Loucy (cell line): ENCODE data around the gene ATP2A2.

Source experiments
- H2AFZ ChIP-seq: fragments of 200-600 bp; sonication (generic); 2 replicates; pipeline ENCODE4 v1.6.0; 2016; ENCODE audit warnings: antibody characterized with exemption, mild to moderate bottlenecking, low read length, moderate library complexity
- H3F3A ChIP-seq: fragments of 200-600 bp; 2 replicates; pipeline ENCODE4 v1.6.0; 2016; ENCODE audit warnings: antibody characterized with exemption, low read depth, mild to moderate bottlenecking
- H3K27me3 ChIP-seq: fragments of 200-600 bp; sonication (generic); 2 replicates; pipeline ENCODE4 v1.6.1; 2014; ENCODE audit warnings: low read length, mild to moderate bottlenecking; ENCODE audit not compliant: insufficient read depth, poor library complexity, severe bottlenecking
- H3K36me3 ChIP-seq: fragments of 200-600 bp; sonication (generic); 2 replicates; pipeline ENCODE4 v1.6.1; 2016; ENCODE audit warnings: low read length; ENCODE audit not compliant: insufficient read depth
- H3K4me1 ChIP-seq: fragments of 200-600 bp; sonication (generic); 2 replicates; pipeline ENCODE4 v1.5.1; 2014; ENCODE audit warnings: low read length, mild to moderate bottlenecking; ENCODE audit not compliant: insufficient read depth, poor library complexity, severe bottlenecking
- H3K4me2 ChIP-seq: fragments of 200-600 bp; sonication (generic); 2 replicates; pipeline ENCODE4 v1.6.0; 2014; ENCODE audit warnings: antibody characterized with exemption, low read length, low read depth, mild to moderate bottlenecking; ENCODE audit not compliant: poor library complexity, severe bottlenecking
- H3K4me3 ChIP-seq: fragments of 200-600 bp; sonication (generic); 2 replicates; pipeline ENCODE4 v1.5.1; 2014; ENCODE audit warnings: low read length, mild to moderate bottlenecking, mixed read lengths; ENCODE audit not compliant: poor library complexity, severe bottlenecking
- H3K79me2 ChIP-seq: fragments of 200-600 bp; sonication (generic); 2 replicates; pipeline ENCODE4 v1.6.1; 2014; ENCODE audit warnings: low read length; ENCODE audit not compliant: insufficient read depth
- H3K9ac ChIP-seq: fragments of 200-600 bp; sonication (generic); 2 replicates; pipeline ENCODE4 v1.6.0; 2014; ENCODE audit warnings: mild to moderate bottlenecking, low read depth, low read length, moderate library complexity; ENCODE audit not compliant: poor library complexity, severe bottlenecking
- H3K9me2 ChIP-seq: fragments of 200-600 bp; sonication (generic); replicated peaks from 2 replicates; pipeline ENCODE4 v1.6.1; 2016; ENCODE audit warnings: low read depth, low read length, mixed read lengths
- H3K9me3 ChIP-seq: fragments of 200-600 bp; sonication (generic); 2 replicates; pipeline ENCODE4 v1.6.1; 2014; ENCODE audit warnings: mild to moderate bottlenecking, antibody characterized with exemption, low read length, low read depth; ENCODE audit not compliant: insufficient read depth
- H4K20me1 ChIP-seq: fragments of 200-600 bp; sonication (generic); 2 replicates; pipeline ENCODE4 v1.6.0; 2014; ENCODE audit warnings: antibody characterized with exemption, low read length, mild to moderate bottlenecking; ENCODE audit not compliant: insufficient read depth, poor library complexity, severe bottlenecking
- CTCF ChIP-seq: fragments of 200-600 bp; sonication (generic); conservative IDR thresholded peaks from 2 replicates; pipeline ENCODE4 v1.5.1; 2014; ENCODE audit warnings: mild to moderate bottlenecking, antibody characterized with exemption, low read length
- EZH2phosphoT487 ChIP-seq: fragments of 200-600 bp; IDR thresholded peaks from 2 replicates; pipeline ENCODE4 v1.6.1; 2018; ENCODE audit warnings: antibody characterized with exemption, mild to moderate bottlenecking, moderate library complexity, borderline replicate concordance

The ATP2A2 gene

DNA sequence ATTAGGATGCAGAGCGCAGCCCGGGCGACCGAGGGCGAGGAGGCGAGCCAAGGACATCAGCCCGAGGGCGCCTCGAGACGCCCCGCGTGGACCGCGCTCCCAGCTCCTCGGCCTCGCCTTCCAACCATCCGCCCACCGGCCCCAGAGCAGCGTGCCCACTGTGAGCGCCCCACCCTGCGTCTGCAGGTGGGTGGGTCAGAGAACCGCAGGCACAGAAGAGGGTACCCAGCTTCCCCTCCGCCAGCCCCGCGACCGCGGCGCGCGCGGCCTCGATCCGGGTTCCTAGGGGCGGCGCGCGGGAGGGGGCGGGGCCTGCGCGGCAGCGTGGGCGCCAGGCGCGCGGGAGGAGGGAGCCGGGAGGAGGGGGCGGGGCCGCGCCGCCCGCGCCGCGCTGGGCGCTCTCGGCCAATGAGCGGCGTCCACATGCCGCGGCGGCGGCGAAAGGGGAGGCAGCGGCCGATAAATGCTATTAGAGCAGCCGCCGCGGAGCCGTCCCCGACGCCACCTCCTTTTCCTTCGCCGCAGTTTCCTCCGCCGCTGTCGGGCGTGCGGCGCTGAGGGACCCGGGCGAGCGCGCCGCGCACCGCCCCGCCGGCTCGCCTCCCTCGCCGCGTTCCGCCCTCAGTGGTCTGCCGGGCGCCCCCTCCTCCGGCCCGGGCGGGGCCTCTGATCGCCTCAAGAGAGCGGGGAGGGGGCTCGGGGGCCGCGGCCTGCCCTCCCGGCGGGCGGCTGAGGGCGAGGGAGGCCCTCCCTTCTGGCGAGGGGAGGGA, at the start of gene ATP2A2:
Gene ATP2A2, plus strand, starts transcription at position 469 of the 770 bp plus-strand sequence. CDS start 543 bp downstream, outside the sequence.
- Histone ChIP-seq H2AFZ (peak within 1 kb of the TSS; percentile 95), H3F3A (0 out of 2 replicates have a peak, but pooled peaks cover 3% of the 10 kb centered on the region), H3K9me3 (no peaks in the 10 kb centered on the region), H3K9me2 (no peaks in the 10 kb centered on the region), H3K4me2 (peak within 1 kb of the TSS; percentile 95), H3K27me3 (no peaks in the 10 kb centered on the region), H4K20me1 (peaks cover 40% of the 10 kb centered on the region), H3K36me3 (0 out of 2 replicates have a peak, but pooled peaks cover 3% of the 10 kb centered on the region), H3K79me2 (peaks cover 44% of the 10 kb centered on the region), H3K4me1 (peaks cover 47% of the 10 kb centered on the region), H3K9ac (peak within 1 kb of the TSS; percentile 91), H3K4me3 (peak within 1 kb of the TSS; percentile 89)
- TF ChIP-seq EZH2phosphoT487 (no peak), CTCF (no peak)

- H3K36me3 ChIP-seq, result no peaks in the 10 kb centered on the region
- H3K9ac ChIP-seq, result no peak overlapping the region
- no peak for TF ChIP-seq CTCF
- no peak for TF ChIP-seq EZH2phosphoT487
- H3K79me2 ChIP-seq, result no peaks in the 10 kb centered on the region
- no peaks in the 10 kb centered on the region for H4K20me1 ChIP-seq
- H3K9me2 ChIP-seq, result no peaks in the 10 kb centered on the region
- no peaks in the 10 kb centered on the region for H3F3A ChIP-seq
- H3K4me3 ChIP-seq, result no peak overlapping the region
- no peak overlapping the region for H2AFZ ChIP-seq
- H3K27me3 ChIP-seq, result no peaks in the 10 kb centered on the region
- H3K9me3 ChIP-seq, result no peaks in the 10 kb centered on the region
- H3K4me2 ChIP-seq, result no peak overlapping the region
- no peaks in the 10 kb centered on the region for H3K4me1 ChIP-seq
These were observed 47.7 kb upstream of the ATP2A2 start for GRCh38 chr12:110233212-110233903.

- Histone ChIP-seq H3K79me2 (no peaks in the 10 kb centered on the region), H4K20me1 (no peaks in the 10 kb centered on the region), H3K9ac (no peak overlapping the region), H3K36me3 (no peaks in the 10 kb centered on the region), H3K4me1 (no peaks in the 10 kb centered on the region), H3K9me2 (no peaks in the 10 kb centered on the region), H3K4me3 (no peak overlapping the region), H3K4me2 (no peak overlapping the region), H2AFZ (no peak overlapping the region; the same call in 1 of the 2 replicates), H3K27me3 (no peaks in the 10 kb centered on the region), H3K9me3 (no peaks in the 10 kb centered on the region), H3F3A (no peaks in the 10 kb centered on the region)
- TF ChIP-seq EZH2phosphoT487 (no peak), CTCF (no peak)
These were observed 46.7 kb upstream of the ATP2A2 start for GRCh38 chr12:110234331-110234751.
